ENCODE data around the gene PDGFA.

The PDGFA gene

GRCh38 chr7:537911-538634, 18.4 kb upstream of the PDGFA start:
- DNase-seq: no peak

- no peak for DNase-seq
Measured at GRCh38 chr7:536231-536630, 16.6 kb upstream of the PDGFA start.

GRCh38 chr7:534959-535358, 15.3 kb upstream of the PDGFA start:
- no peak for DNase-seq

- no peak for DNase-seq
Measured at GRCh38 chr7:534075-534474, 14.4 kb upstream of the PDGFA start.

GRCh38 chr7:533266-533665, 13.6 kb upstream of the PDGFA start:
- DNase-seq: no peak

- DNase-seq: no peak
Measured at GRCh38 chr7:532379-533143, 12.9 kb upstream of the PDGFA start.

GRCh38 chr7:531777-532176, 12.1 kb upstream of the PDGFA start:
- DNase-seq: no peak

GRCh38 chr7:528451-528850, 8.8 kb upstream of the PDGFA start:
- DNase-seq: no peak

- DNase-seq: no peak
Measured at GRCh38 chr7:527723-528122, 8.1 kb upstream of the PDGFA start.

- DNase-seq: no peak
Measured at GRCh38 chr7:526460-527034, 6.9 kb upstream of the PDGFA start.

- DNase-seq: peak in 1 of 51 donors; percentile 47
Measured at GRCh38 chr7:525740-526139, 6.1 kb upstream of the PDGFA start.

GRCh38 chr7:524800-525199, 5.2 kb upstream of the PDGFA start:
- DNase-seq: no peak

- no peak for DNase-seq
Measured at GRCh38 chr7:523347-524336, 4.0 kb upstream of the PDGFA start.

- DNase-seq: no peak
Measured at GRCh38 chr7:522951-523314, 3.3 kb upstream of the PDGFA start.

GRCh38 chr7:522071-522950, 2.7 kb upstream of the PDGFA start:
- peak in 20 of 51 donors; percentile 7 to 56 (median 23) for DNase-seq

- DNase-seq: peak in 16 of 51 donors; percentile 8 to 55 (median 24)
Measured at GRCh38 chr7:521221-522070, 1.8 kb upstream of the PDGFA start.

GRCh38 chr7:520503-521161, 986 bp upstream of the PDGFA start:
- DNase-seq: peak in 7 of 51 donors; percentile 20 to 35 (median 29)

- peak in 50 of 51 donors; percentile 38 to 88 (median 74) for DNase-seq
Measured at GRCh38 chr7:518630-519483, 789 bp downstream of the PDGFA start.
